ENCODE measurements around the gene CLEC4E.

The CLEC4E gene

DNA sequence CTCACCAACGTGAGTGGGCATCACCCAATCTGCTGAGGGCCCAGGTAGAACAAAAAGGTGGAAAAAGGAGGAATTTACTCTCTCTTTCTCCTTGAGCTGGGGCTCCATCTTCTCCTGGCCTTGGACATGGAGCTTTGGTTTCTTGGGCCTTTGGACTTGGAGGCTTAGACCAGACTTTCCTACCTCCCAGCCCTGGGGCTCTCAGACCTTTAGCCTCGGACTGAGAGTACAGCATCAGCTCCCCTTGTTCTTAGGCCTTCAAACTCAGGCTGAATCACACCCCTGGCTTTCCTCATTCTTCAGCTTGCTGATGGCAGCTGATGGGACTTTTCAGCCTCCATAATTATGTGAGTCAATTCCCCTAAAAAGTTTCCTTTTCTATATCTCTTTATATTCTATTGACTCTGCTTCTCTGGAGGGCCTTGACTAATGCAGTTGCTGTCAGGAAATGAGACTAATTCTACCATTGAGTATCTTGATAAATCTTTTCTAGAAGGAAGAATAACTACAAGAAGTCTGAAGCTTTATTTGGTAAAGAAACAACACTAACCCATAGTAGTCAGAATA, 15.9 kb upstream of the CLEC4E start:
- Histone ChIP-seq H3K4me3 (ENCODE audit: low read length, poor library complexity, severe bottlenecking) (no peak overlapping the region), H3K9me3 (ENCODE audit: insufficient read depth, low read depth, low read length) (no peaks in the 10 kb centered on the region), H3K79me2 (ENCODE audit: insufficient read depth, low read length) (no peaks in the 10 kb centered on the region), H3F3A (ENCODE audit: low read depth) (no peaks in the 10 kb centered on the region), H3K36me3 (ENCODE audit: insufficient read depth, low read length) (no peaks in the 10 kb centered on the region), H3K4me2 (ENCODE audit: low read depth, low read length, poor library complexity, severe bottlenecking) (no peak overlapping the region), H4K20me1 (ENCODE audit: insufficient read depth, low read length, poor library complexity, severe bottlenecking) (no peaks in the 10 kb centered on the region), H3K4me1 (ENCODE audit: insufficient read depth, low read length, poor library complexity, severe bottlenecking) (no peaks in the 10 kb centered on the region), H3K9me2 (replicated peaks; ENCODE audit: low read depth, low read length) (no peaks in the 10 kb centered on the region), H3K9ac (ENCODE audit: low read depth, low read length, poor library complexity, severe bottlenecking) (no peak overlapping the region), H2AFZ (ENCODE audit: low read length) (no peak overlapping the region), H3K27me3 (ENCODE audit: insufficient read depth, low read length, poor library complexity, severe bottlenecking) (no peaks in the 10 kb centered on the region)
- no peak for TF ChIP-seq EZH2phosphoT487 (IDR thresholded peaks at IDR 0.05; ENCODE audit: borderline replicate concordance)
- TF ChIP-seq, protein P1, sequence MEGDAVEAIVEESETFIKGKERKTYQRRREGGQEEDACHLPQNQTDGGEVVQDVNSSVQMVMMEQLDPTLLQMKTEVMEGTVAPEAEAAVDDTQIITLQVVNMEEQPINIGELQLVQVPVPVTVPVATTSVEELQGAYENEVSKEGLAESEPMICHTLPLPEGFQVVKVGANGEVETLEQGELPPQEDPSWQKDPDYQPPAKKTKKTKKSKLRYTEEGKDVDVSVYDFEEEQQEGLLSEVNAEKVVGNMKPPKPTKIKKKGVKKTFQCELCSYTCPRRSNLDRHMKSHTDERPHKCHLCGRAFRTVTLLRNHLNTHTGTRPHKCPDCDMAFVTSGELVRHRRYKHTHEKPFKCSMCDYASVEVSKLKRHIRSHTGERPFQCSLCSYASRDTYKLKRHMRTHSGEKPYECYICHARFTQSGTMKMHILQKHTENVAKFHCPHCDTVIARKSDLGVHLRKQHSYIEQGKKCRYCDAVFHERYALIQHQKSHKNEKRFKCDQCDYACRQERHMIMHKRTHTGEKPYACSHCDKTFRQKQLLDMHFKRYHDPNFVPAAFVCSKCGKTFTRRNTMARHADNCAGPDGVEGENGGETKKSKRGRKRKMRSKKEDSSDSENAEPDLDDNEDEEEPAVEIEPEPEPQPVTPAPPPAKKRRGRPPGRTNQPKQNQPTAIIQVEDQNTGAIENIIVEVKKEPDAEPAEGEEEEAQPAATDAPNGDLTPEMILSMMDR (conservative IDR thresholded peaks at IDR 0.05; ENCODE audit: low read length): no peak

DNA sequence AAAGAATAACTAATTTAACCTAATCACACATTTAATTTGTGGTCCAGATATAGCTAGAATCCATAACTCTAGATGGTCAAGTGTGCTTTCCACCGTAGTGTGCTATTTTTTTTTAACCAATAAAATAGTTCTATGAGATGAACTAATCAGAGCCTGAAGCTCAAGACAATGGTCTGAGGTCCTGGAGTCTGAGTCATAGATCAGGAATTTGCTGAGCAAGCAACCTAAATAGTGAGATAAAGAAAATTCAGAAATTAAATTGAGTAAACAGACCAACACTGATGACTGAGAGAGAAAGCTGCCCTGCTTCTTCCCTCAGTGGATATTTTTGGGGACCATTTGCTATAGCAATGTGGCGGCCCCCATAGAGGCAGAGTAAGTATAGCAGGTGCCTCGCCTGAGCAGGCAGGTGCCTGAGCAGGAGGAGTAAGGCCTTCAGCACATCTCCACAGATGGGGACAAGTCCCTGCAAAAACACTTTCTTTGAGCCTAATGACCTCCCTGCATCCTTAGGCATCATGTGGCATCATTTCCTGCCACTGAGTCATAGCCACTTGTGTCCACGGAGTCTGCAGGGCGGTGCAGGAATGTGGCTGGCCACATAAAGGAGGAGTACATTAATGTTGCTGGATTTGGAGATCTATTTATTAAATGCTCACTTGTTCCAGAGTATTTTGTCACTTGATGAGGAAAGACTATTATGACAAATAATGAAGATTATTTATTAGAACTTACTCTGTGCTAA, 13.9 kb upstream of the CLEC4E start:
- Histone ChIP-seq H3K27me3 (ENCODE audit: insufficient read depth, low read length, poor library complexity, severe bottlenecking) (no peaks in the 10 kb centered on the region), H3K79me2 (ENCODE audit: insufficient read depth, low read length) (no peaks in the 10 kb centered on the region), H3K4me3 (ENCODE audit: low read length, poor library complexity, severe bottlenecking) (no peak overlapping the region), H3F3A (ENCODE audit: low read depth) (no peaks in the 10 kb centered on the region), H4K20me1 (ENCODE audit: insufficient read depth, low read length, poor library complexity, severe bottlenecking) (no peaks in the 10 kb centered on the region), H3K9me2 (replicated peaks; ENCODE audit: low read depth, low read length) (no peaks in the 10 kb centered on the region), H3K36me3 (ENCODE audit: insufficient read depth, low read length) (no peaks in the 10 kb centered on the region), H3K9ac (ENCODE audit: low read depth, low read length, poor library complexity, severe bottlenecking) (no peak overlapping the region), H3K9me3 (ENCODE audit: insufficient read depth, low read depth, low read length) (no peaks in the 10 kb centered on the region), H3K4me2 (ENCODE audit: low read depth, low read length, poor library complexity, severe bottlenecking) (no peak overlapping the region), H2AFZ (ENCODE audit: low read length) (no peak overlapping the region), H3K4me1 (ENCODE audit: insufficient read depth, low read length, poor library complexity, severe bottlenecking) (no peaks in the 10 kb centered on the region)
- no peak for TF ChIP-seq EZH2phosphoT487 (IDR thresholded peaks at IDR 0.05; ENCODE audit: borderline replicate concordance)
- TF ChIP-seq, protein P1 (conservative IDR thresholded peaks at IDR 0.05; ENCODE audit: low read length): no peak

DNA sequence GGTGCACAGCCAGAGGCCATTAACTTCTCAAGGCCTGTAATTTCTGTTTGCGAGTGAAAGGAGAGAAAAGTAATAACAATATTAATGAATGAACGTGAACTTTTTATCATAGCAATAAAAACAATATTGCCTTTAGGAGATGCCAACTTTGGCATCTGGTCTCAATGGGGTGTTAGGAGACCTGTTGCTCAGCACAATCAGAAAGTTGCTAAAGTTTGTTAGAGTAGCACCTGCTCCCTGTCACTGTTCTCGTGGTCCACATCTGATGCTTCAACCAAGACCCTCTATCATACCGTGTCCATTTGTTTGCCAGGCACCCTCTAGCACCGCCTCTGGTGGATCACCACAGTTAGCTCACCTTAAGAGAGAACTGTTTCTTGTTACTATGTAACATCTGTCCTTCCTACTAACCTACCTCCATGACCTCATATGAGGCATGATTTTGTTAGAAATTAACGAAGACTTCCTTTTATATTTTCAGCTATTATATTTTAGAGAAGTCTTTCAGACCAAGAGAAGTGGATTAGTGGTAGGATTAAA, 12.5 kb upstream of the CLEC4E start:
- Histone ChIP-seq H3K27me3 (ENCODE audit: insufficient read depth, low read length, poor library complexity, severe bottlenecking) (no peaks in the 10 kb centered on the region), H2AFZ (ENCODE audit: low read length) (no peak overlapping the region), H3K9me3 (ENCODE audit: insufficient read depth, low read depth, low read length) (no peaks in the 10 kb centered on the region)

More for the DNA sequence above, 12.5 kb upstream of the CLEC4E start:
- Histone ChIP-seq H3K79me2 (ENCODE audit: insufficient read depth, low read length) (no peaks in the 10 kb centered on the region), H3K4me2 (ENCODE audit: low read depth, low read length, poor library complexity, severe bottlenecking) (no peak overlapping the region), H3K36me3 (ENCODE audit: insufficient read depth, low read length) (no peaks in the 10 kb centered on the region), H3K4me3 (ENCODE audit: low read length, poor library complexity, severe bottlenecking) (no peak overlapping the region), H3K9me2 (replicated peaks; ENCODE audit: low read depth, low read length) (no peaks in the 10 kb centered on the region), H3K4me1 (ENCODE audit: insufficient read depth, low read length, poor library complexity, severe bottlenecking) (no peaks in the 10 kb centered on the region), H4K20me1 (ENCODE audit: insufficient read depth, low read length, poor library complexity, severe bottlenecking) (no peaks in the 10 kb centered on the region), H3F3A (ENCODE audit: low read depth) (no peaks in the 10 kb centered on the region), H3K9ac (ENCODE audit: low read depth, low read length, poor library complexity, severe bottlenecking) (no peak overlapping the region)
- TF ChIP-seq EZH2phosphoT487 (IDR thresholded peaks at IDR 0.05; ENCODE audit: borderline replicate concordance): no peak
- TF ChIP-seq, protein P1 (conservative IDR thresholded peaks at IDR 0.05; ENCODE audit: low read length): 0 out of 2 replicates have a peak, but pooled peaks have one; percentile 35

Measured in Loucy (cell line).